ENCODE data around the gene MOBP. TPM values are rescaled to one million over a fixed set of nuclear protein-coding genes. Genes with fewer than 3 reads are reported as not detected.

MOBP gene
- total and polyA plus RNA-seq, 9 of the 15 experiments (the other 6 are each of a cell fraction or from before 2014, with no cell fraction given): 0.09 to 0.33 (median 0.11) TPM; not detected in 4

DNA sequence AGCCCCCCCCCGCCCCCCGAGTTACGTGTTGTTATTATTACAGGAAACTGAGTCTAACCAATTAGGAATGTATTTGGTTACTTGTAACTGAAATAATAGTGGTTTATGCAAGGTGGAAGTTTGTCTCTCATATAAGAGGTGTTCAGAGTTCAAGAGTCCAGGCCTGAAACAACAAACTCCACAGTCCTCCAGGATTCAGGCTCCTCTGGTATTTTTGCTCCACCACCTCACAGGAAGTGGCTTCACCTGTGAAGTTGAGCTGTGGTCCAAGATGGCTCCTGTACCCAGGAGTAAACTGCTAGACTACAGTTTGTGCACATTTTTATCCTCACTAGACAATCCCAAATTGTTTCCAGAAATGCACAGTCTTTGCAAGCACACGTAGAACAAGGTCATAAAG, 27.3 kb downstream of the MOBP start:
- in situ Hi-C loops (cut with MboI): no loop called here
- POLR2A ChIA-PET: no interaction called here
- FAIRE-seq: no peak

More for the DNA sequence above, 27.3 kb downstream of the MOBP start:
- 0% methylated on average over 4 of the region's 4 CpGs for WGBS (ENCODE audit: insufficient coverage, low coverage, missing lambda C conversion rate)
- Histone ChIP-seq H3K9ac (ENCODE audit: insufficient read depth in 1 of 2, low read depth in 2 of 2, low read length in 2 of 2) (no peak overlapping the region), H3K9me3 (replicated peaks; ENCODE audit: control insufficient read depth, insufficient read depth, low read depth, low read length) (no peaks in the 10 kb centered on the region), H3K4me3 (no peak overlapping the region), H2AFZ (ENCODE audit: low read depth, low read length) (no peak overlapping the region), H3K4me2 (ENCODE audit: insufficient read depth, low read length) (no peak overlapping the region), H4K20me1 (replicated peaks; ENCODE audit: control insufficient read depth, insufficient read depth, low read length) (no peaks in the 10 kb centered on the region), H3K9me1 (ENCODE audit: control insufficient read depth, insufficient read depth, low read length) (no peaks in the 10 kb centered on the region), H3K36me3 (ENCODE audit: control insufficient read depth, insufficient read depth, low read length) (no peaks in the 10 kb centered on the region), H3K27me3 (ENCODE audit: control insufficient read depth in 2 of 2, insufficient read depth in 2 of 2, low read length in 2 of 2) (peaks cover 5 to 8% of the 10 kb centered on the region in 2 experiments; a peak in 3 of 5 replicates), H3K4me1 (replicated peaks in 1 of 2; ENCODE audit: control insufficient read depth in 2 of 2, insufficient read depth in 2 of 2, low read length in 2 of 2) (no peaks in the 10 kb centered on the region), H3K79me2 (ENCODE audit: control insufficient read depth, insufficient read depth, low read length) (no peaks in the 10 kb centered on the region), H3K27ac (ENCODE audit: extremely low read depth, low read depth, low read length) (no peak overlapping the region)
- TF ChIP-seq HMG20A (CRISPR knock-in tag; conservative IDR thresholded peaks at IDR 0.05): no peak
- TF ChIP-seq, protein P1, sequence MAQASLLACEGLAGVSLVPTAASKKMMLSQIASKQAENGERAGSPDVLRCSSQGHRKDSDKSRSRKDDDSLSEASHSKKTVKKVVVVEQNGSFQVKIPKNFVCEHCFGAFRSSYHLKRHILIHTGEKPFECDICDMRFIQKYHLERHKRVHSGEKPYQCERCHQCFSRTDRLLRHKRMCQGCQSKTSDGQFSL (CRISPR knock-in tag; IDR thresholded peaks at IDR 0.05): no peak
- TF ChIP-seq, protein P1 (tag; IDR thresholded peaks at IDR 0.05): no peak
- TF ChIP-seq ZNF316 (IDR thresholded peaks at IDR 0.05): no peak
- TF ChIP-seq L3MBTL2 (IDR thresholded peaks at IDR 0.05): no peak
- no peak for TF ChIP-seq TEAD1 (CRISPR knock-in tag; IDR thresholded peaks at IDR 0.05)
- no peak for TF ChIP-seq ZNF444 (CRISPR knock-in tag; IDR thresholded peaks at IDR 0.05)
- no peak for TF ChIP-seq ZNF518B (CRISPR knock-in tag; IDR thresholded peaks at IDR 0.05)
- TF ChIP-seq E4F1 (CRISPR knock-in tag; IDR thresholded peaks at IDR 0.05; ENCODE audit: borderline replicate concordance): no peak
- TF ChIP-seq NR2C1 (IDR thresholded peaks at IDR 0.05): no peak
- TF ChIP-seq NR2C1 (tag; IDR thresholded peaks at IDR 0.05): no peak
- TF ChIP-seq ZBTB17 (CRISPR knock-in tag; IDR thresholded peaks at IDR 0.05): no peak
- TF ChIP-seq GATA2 (CRISPR knock-in tag; IDR thresholded peaks at IDR 0.05): no peak
- no peak for TF ChIP-seq NCOR1 (IDR thresholded peaks at IDR 0.05)
- TF ChIP-seq MCM5 (IDR thresholded peaks at IDR 0.05; ENCODE audit: low read depth): no peak
- ATAC-seq (no peak), DNase-seq (ENCODE audit: extremely low read depth in 1 of 4, low spot score in 3 of 4) (no peak)
- BruUV-seq (replicated peaks): no TSS peak
- CTCF ChIA-PET (ENCODE audit: low intra/inter-chr PET ratio): no interaction called here
- intact Hi-C loops (cut with micrococcal nuclease): no loop called here

Data from K562 (cell line).